HUES64 (cell line): ENCODE measurements around the gene INHBB.
"Not testable (repeated sequence)": the region's sequence is repeated elsewhere in the genome, so short reads cannot be mapped to it uniquely, and the experiment has no call there.

Experiments
- H3K27ac ChIP-seq: 2 replicates; pipeline ENCODE4 v1.7.0; 2013; ENCODE audit warnings: low read depth, low read length, inconsistent platforms
- H3K27me3 ChIP-seq: 2 replicates; pipeline ENCODE4 v1.6.1; 2013; ENCODE audit warnings: mild to moderate bottlenecking, low read length; ENCODE audit not compliant: insufficient read depth
- H3K36me3 ChIP-seq: 2 replicates; pipeline ENCODE4 v1.6.1; 2013; ENCODE audit warnings: mild to moderate bottlenecking, low read length; ENCODE audit not compliant: insufficient read depth
- H3K4me1 ChIP-seq: 2 replicates; pipeline ENCODE4 v1.6.1; 2013; ENCODE audit warnings: mild to moderate bottlenecking, low read length, moderate library complexity; ENCODE audit not compliant: insufficient read depth
- H3K4me3 ChIP-seq: 2 replicates; pipeline ENCODE4 v1.5.1; 2013; ENCODE audit warnings: mild to moderate bottlenecking, low read length, moderate library complexity
- H3K9ac ChIP-seq: 2 replicates; pipeline ENCODE4 v1.6.1; 2013; ENCODE audit warnings: mild to moderate bottlenecking, low read depth, low read length
- H3K9me3 ChIP-seq: 2 replicates; pipeline ENCODE4 v1.6.1; 2013; ENCODE audit warnings: low read depth, low read length; ENCODE audit not compliant: insufficient read depth
- WGBS: fragments of 150-250, 120-280 bp; methylation state at CpG from one replicate; pipeline ENCODE4 v1.1.7; 2013; ENCODE audit warnings: missing lambda C conversion rate; 5-methylcytosine and 5-hydroxymethylcytosine counted together

INHBB gene

DNA sequence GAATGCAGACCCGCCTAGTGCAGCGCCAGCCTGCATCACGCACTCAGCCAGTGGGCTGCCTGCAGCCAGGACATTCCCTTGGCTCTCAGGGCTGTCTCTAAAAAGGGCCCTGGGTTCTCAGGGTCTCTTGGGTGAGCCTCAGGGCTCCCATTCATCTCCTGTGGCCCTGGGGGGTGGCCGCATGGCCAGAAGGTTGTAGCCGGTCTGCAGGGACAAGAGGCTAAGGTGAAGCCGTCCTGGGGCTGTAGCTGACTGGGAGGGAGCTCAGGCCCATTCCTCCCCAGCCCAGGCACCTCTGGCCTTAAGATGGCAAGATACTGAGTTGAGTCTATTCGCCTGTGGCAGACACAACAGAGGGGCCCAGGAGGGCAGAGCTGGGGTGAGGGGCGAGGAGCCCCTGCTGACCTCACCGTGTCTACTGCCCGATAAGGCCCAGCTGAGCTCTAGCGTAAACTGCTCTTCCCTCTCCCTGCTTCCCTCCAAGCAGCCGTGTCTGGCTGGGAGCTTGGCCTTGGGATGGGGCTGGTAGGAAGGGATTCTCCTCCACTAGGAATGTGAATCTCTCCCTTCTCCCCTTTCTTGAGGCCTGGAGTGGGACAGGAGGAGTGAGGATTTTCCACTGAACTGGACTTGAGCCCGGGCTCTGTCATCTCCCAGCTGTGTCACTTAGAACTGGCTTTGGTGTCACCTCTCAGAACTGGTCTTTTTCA, 37.9 kb downstream of the INHBB start:
- 77% methylated on average over 11 of the region's 13 CpGs for WGBS
- Histone ChIP-seq H3K36me3 (no peaks in the 10 kb centered on the region), H3K27me3 (peaks cover 4% of the 10 kb centered on the region; the same call in 1 of the 2 replicates), H3K4me3 (no peak overlapping the region), H3K9ac (no peak overlapping the region), H3K27ac (no peak overlapping the region), H3K9me3 (no peaks in the 10 kb centered on the region), H3K4me1 (peaks cover 5% of the 10 kb centered on the region; the same call in 1 of the 2 replicates)

DNA sequence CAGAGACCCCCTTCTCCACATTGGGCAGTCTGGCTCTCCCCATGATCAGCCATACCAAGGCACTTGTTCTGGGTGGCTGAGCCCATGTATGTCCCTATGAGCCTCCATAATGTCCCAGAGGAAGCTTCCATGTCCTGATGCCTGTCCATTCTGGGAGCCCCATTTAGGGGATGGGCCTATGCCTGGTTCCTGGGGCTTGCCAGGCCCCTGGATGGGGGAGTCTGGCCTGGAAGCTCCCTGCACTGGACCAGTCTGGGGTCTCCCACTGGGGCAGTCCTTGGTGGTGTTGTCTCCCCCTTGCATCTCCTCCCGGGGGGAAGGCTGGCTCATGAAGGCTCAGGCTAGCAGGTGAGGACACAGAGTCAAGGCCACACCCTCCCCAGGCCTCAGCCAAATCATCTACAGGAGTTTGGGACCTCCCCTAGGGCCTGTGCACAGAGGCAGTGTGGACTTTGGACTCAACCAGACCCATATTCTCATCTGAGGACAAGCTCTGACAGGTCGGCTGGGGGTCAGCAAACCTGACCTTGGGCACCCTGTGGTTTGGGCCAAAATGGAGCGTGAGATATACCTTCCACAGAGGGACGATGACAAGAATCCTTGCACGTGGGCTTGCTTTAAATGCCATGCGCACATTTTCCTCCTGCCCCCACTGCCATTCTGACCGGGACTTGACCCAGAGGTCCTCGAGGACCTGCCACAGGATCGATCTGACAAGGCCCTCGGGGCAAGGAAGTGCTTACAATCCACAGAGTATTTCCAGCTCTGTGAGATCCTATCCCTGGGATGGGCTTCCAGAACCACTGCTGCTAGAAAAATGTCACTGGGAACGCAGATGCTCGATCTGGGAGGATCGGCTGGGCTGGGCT, 38.8 kb downstream of the INHBB start:
- WGBS: 66% methylated on average over 13 of the region's 13 CpGs
- Histone ChIP-seq H3K27me3 (peaks cover 2% of the 10 kb centered on the region; the same call in 1 of the 2 replicates), H3K4me1 (peaks cover 5% of the 10 kb centered on the region; the same call in 1 of the 2 replicates), H3K9me3 (no peaks in the 10 kb centered on the region), H3K27ac (no peak overlapping the region), H3K4me3 (no peak overlapping the region), H3K9ac (no peak overlapping the region), H3K36me3 (no peaks in the 10 kb centered on the region)

DNA sequence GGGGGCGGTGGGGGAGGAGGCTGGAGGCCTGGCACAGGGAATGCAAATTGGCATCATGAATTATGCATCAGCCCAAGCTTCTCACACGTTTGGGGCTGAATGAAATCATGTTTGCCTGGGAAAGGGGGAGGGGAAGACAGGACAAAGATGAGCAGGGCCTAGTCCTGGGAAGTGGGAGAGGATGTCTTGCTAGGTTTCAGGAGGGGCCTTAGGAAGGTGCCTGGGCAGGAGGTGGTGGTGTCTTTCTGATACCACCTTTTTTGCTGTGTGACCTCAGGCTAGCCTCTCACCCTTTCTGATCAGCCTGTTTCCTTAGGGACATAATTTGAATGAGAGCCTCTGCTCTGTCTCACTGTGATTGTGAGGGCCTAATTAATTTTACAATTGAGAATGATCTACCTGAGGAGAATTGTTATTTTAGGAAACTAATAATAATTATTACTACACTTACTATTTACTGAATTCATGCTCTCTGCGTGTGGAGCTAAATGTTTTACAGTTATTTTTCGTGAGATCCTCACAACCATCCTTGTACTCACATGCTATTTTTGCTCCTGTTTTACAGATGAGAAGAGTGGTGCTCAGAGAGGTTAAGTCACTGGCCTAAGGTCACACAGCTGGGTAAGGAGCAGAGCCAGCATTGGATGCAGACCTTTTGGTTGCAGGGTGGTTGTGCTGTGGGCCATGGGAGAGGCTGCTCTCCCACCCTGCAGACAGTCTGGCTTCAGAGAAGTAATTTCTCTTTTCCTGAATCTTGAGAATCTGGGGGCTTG, 39.6 kb downstream of the INHBB start:
- H3K27me3 ChIP-seq: 0 out of 2 replicates have a peak, but pooled peaks cover 2% of the 10 kb centered on the region
- no peak overlapping the region for H3K27ac ChIP-seq
- H3K9me3 ChIP-seq: no peaks in the 10 kb centered on the region
- 59% methylated on average over 4 of the region's 4 CpGs for WGBS
- H3K36me3 ChIP-seq: no peaks in the 10 kb centered on the region
- H3K4me1 ChIP-seq: peaks cover 5% of the 10 kb centered on the region; the same call in 1 of the 2 replicates
- H3K4me3 ChIP-seq: no peak overlapping the region
- H3K9ac ChIP-seq: no peak overlapping the region

DNA sequence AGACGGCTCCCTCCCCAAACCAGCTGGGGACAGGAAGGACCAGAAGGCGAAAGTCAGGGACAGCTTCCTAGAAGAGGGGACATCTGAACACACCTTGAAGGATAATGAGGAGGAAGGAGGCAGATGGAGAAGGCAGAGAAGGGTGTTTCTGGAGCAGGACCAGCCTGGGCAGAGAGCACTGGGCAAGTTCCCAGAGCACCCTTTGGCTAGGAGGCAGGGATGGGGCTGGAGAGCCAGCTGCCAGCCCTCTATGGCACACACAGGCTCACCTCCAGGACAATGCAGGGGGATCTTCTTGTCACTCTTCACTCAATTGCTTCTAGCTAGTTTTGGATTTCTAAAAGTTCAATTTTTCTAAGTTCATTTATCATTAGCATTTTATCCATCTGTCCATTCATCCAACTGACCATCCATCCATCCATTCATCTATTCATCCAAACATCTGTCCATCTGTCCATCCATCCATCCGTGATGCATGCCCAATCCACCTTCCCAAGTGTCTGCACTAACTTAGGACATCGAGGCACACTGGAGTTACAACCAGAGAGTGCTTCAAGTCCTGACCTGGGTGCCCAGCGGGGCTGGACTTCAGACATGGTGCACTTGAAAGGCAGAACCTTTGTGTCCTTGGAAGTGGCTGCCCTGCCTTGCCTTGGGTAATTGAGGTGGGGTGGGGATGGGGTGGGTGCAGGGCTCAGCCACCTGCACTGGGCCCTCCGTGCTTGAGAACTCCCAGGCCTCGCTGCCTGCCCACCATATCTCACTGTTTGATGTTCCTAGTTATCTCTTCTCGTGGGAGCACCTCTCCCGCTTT, 42.5 kb downstream of the INHBB start:
- Histone ChIP-seq H3K4me3 (no peak overlapping the region), H3K4me1 (peaks cover 5% of the 10 kb centered on the region; the same call in 1 of the 2 replicates), H3K27ac (no peak overlapping the region), H3K9ac (no peak overlapping the region), H3K36me3 (no peaks in the 10 kb centered on the region), H3K27me3 (no peaks in the 10 kb centered on the region), H3K9me3 (no peaks in the 10 kb centered on the region)
- 89% methylated on average over 9 of the region's 9 CpGs for WGBS

DNA sequence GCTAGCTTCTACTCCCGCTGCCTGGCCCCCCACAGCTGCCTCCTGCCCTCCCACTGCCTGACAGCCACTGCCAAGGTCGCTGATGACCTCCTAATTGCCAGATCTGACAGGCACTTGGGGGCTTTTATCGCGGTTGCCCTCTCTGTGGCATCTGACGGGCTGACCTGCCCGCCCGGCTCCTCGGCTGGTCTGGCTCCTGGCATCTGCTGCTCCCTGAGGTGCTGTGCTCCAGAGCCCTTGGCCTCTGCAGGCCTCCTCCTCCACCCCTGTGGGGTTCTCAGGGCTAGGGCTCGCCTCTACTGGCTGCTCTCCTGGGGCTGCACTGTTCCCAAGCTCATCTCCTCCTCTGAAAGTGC, 43.1 kb downstream of the INHBB start:
- 84% methylated on average over 9 of the region's 9 CpGs for WGBS
- no peak overlapping the region for H3K27ac ChIP-seq
- H3K27me3 ChIP-seq: no peaks in the 10 kb centered on the region
- H3K9me3 ChIP-seq: no peaks in the 10 kb centered on the region
- no peaks in the 10 kb centered on the region for H3K36me3 ChIP-seq
- H3K4me3 ChIP-seq: no peak overlapping the region
- H3K9ac ChIP-seq: no peak overlapping the region
- peaks cover 2% of the 10 kb centered on the region; the same call in 1 of the 2 replicates for H3K4me1 ChIP-seq

DNA sequence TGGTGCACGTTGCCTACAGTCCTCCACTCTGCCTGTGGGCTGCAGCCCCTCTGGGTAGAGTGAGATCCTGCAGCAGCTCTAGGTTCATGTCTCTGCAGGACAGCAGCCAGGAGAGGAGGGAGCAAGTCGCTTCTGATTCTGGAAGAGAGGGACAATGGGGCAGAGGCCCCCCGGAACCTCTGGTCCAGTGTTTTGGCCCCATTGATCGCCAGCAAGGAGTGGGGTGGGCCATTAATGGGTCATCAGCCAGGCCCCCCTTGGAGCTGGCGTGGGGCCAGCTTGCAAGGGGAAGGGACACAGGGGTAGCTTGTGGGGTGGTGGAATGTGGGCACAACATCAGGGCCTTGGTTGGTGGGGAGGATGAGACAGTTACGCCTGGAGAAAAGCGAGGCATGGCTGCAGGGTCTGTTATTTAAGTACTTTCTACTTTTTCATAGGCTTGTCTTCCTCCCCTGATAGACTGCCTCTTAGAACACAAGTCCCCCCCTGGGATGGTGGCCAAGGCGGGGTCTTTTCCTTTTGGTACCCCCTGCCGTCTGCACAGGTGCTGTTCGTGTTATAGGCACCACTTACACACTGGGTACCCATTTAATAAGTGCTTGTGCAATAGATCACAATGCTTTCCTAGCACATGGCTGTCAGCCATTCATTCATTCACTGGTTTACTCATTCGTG, 44.6 kb downstream of the INHBB start:
- Histone ChIP-seq H3K27me3 (no peaks in the 10 kb centered on the region; the same call in 1 of the 2 replicates), H3K9me3 (no peaks in the 10 kb centered on the region), H3K4me1 (0 out of 2 replicates have a peak, but pooled peaks cover 3% of the 10 kb centered on the region), H3K27ac (no peak overlapping the region), H3K4me3 (no peak overlapping the region), H3K9ac (no peak overlapping the region), H3K36me3 (no peaks in the 10 kb centered on the region)
- WGBS: 86% methylated on average over 11 of the region's 11 CpGs

DNA sequence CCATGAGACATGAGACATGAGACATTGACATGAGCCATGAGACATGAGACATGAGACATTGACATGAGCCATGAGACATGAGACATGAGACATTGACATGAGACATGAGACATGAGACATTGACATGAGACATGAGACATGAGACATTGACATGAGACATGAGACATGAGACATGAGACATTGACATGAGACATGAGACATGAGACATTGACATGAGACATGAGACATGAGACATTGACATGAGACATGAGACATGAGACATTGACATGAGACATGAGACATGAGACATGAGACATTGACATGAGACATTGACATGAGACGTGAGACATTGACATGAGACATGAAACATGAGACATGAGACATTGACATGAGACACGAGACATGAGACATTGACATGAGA, 45.4 kb downstream of the INHBB start:
- not testable (repeated sequence) for H3K4me1 ChIP-seq, H3K27me3 ChIP-seq, H3K36me3 ChIP-seq, H3K9ac ChIP-seq, H3K27ac ChIP-seq, H3K9me3 ChIP-seq, H3K4me3 ChIP-seq
- WGBS: 72% methylated on average over 2 of the region's 2 CpGs

DNA sequence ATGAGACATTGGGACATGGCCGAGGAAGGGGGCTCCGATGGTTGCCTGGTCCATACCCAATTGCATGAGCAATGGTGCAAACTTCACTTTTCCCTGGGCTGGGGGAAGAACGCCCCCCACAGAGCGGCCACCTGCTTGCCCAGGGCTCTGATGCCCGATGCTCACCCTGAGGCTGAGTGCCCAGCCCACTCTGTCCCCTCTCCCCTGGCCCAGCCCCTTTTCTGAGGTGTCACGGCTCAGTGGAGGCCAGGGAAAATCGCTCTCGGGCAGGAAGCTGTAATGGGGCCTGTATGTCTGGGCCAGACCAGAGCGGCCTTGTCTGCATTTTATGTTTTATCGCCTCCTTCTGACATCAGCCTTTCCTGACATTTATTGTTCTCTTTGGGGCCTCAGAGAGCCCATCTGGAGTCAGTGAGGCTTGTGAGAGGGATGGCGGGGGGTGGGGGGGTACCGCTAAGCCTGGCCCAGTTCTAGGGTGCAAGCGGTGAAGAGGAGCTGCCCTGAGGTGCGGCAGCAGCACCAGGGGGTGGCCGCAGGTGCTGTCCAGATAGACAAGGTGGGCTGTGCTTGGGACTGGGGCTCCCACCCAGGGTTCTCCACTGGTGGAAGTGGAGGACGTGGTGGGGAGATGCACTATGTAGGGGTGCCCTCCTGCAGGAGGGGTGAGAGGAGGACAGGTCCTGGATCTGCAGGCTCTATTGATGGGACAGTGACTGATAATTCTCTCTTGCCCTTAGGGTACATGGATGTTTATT, 46.2 kb downstream of the INHBB start:
- no peak overlapping the region for H3K9ac ChIP-seq
- H3K4me1 ChIP-seq: 0 out of 2 replicates have a peak, but pooled peaks cover 9% of the 10 kb centered on the region
- H3K36me3 ChIP-seq: no peaks in the 10 kb centered on the region
- no peak overlapping the region for H3K4me3 ChIP-seq
- 87% methylated on average over 16 of the region's 16 CpGs for WGBS
- peaks cover 5% of the 10 kb centered on the region; the same call in 1 of the 2 replicates for H3K27me3 ChIP-seq
- H3K9me3 ChIP-seq: no peaks in the 10 kb centered on the region
- H3K27ac ChIP-seq: no peak overlapping the region

DNA sequence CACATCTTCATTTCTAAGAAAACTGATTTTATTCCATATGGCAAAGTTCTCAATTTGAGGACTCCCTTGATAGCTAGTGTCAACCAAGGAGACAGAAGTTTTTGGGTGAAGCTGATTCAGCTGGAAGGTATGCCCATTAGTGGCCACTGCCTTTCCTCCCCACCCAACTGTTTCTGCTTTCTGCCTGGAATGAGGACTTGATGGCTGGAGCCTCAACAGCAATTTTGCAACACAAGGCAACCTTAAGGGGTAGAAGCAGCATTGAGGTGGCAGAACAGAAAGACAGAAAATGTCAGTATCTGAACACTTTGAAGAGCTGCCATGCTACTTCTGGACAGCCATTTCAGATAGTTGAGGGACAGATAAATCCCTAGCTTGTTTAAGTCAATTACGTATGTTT, 47.0 kb downstream of the INHBB start:
- Histone ChIP-seq H3K9me3 (no peaks in the 10 kb centered on the region), H3K4me1 (0 out of 2 replicates have a peak, but pooled peaks cover 9% of the 10 kb centered on the region), H3K9ac (no peak overlapping the region), H3K4me3 (no peak overlapping the region), H3K27ac (no peak overlapping the region), H3K36me3 (no peaks in the 10 kb centered on the region), H3K27me3 (peaks cover 5% of the 10 kb centered on the region; the same call in 1 of the 2 replicates)
- no CpG with 5 or more reads among the region's 1 CpG for WGBS
